IPS-18a (cell line): Measurements from ENCODE around the gene HAPLN1.
"Not testable (repeated sequence)": the region's sequence is repeated elsewhere in the genome, so short reads cannot be mapped to it uniquely, and the experiment has no call there.

Experiments used
- H3K27ac ChIP-seq: one replicate; pipeline ENCODE4 v1.5.1; 2013; ENCODE audit warnings: low read length
- H3K27me3 ChIP-seq: one replicate; pipeline ENCODE4 v1.6.1; 2013; ENCODE audit warnings: mild to moderate bottlenecking, low read length; ENCODE audit not compliant: control insufficient read depth, insufficient read depth
- H3K36me3 ChIP-seq: one replicate; pipeline ENCODE4 v1.6.1; 2013; ENCODE audit warnings: low read depth, low read length; ENCODE audit not compliant: control insufficient read depth
- H3K4me1 ChIP-seq: one replicate; pipeline ENCODE4 v1.6.1; 2013; ENCODE audit warnings: low read depth, low read length; ENCODE audit not compliant: control insufficient read depth
- H3K4me3 ChIP-seq: one replicate; pipeline ENCODE4 v1.5.1; 2013; ENCODE audit warnings: low read length
- H3K9ac ChIP-seq: one replicate; pipeline ENCODE4 v1.6.1; 2013; ENCODE audit warnings: mild to moderate bottlenecking, low read length, moderate library complexity
- H3K9me3 ChIP-seq: one replicate; pipeline ENCODE4 v1.6.1; 2013; ENCODE audit warnings: low read depth, low read length; ENCODE audit not compliant: control insufficient read depth

HAPLN1 gene

DNA sequence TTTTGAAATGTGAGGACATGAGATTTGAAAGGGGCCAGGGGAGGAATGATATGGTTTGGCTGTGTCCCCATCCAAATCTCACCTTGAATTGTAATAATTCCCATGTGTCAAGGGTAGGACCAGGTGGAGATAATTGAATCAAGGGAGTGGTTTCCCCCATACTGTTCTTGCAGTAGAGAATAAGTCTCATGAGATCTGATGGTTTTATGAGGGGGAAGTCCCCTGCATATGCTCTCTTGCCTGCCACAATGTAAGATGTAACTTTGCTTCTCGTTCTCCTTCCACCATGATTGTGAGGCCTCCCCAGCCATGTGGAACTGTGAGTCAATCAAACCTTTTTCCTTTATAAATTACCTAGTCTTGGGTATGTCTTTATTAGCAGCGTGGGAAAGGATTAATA, 15.5 kb upstream of the HAPLN1 start:
- not testable (repeated sequence) for H3K27ac ChIP-seq, H3K27me3 ChIP-seq, H3K9me3 ChIP-seq, H3K36me3 ChIP-seq, H3K9ac ChIP-seq, H3K4me1 ChIP-seq, H3K4me3 ChIP-seq

DNA sequence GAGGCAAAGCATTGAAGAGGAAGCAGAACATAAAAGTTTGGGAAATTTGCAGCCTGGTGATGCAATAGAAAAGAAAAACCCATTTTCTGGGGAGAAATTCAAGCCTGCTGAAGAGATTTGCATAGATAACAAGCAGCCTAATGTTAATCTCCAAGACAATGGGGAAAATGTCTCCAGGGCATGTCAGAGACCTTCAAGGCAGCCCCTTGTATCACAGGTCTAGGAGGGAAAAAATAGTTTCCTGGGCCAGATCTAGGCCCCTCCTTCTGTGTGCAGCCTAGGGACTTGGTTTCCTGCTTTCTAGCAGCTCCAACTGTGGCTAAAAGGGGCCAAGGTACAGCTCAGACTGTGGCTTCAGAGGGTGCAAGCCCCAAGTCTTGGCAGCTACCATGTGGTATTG, 14.4 kb upstream of the HAPLN1 start:
- not testable (repeated sequence) for H3K4me1 ChIP-seq, H3K4me3 ChIP-seq, H3K9ac ChIP-seq, H3K36me3 ChIP-seq, H3K27ac ChIP-seq, H3K9me3 ChIP-seq, H3K27me3 ChIP-seq

DNA sequence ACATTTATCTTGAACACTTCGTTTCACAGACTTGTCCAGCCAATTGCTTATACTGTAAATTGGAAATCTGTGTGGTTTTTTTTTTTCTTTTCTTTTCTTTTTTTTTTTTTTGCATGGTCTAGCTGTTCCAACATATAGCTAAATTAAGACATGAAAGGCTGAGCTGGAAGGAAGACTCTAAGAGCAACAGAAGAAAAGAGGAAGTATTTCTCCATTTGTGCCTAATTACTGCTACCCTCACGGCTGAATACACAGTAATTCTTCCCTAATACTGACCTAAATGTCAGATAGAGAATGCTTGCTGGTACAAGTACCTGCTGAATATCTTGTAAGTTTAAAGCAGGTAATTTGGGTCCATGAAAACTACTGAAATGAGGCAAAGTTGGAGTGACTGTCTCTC, 11.0 kb upstream of the HAPLN1 start:
- Histone ChIP-seq H3K9me3 (no peaks in the 10 kb centered on the region), H3K4me1 (no peaks in the 10 kb centered on the region), H3K9ac (no peak overlapping the region), H3K27ac (no peak overlapping the region), H3K36me3 (no peaks in the 10 kb centered on the region), H3K27me3 (no peaks in the 10 kb centered on the region), H3K4me3 (no peak overlapping the region)

DNA sequence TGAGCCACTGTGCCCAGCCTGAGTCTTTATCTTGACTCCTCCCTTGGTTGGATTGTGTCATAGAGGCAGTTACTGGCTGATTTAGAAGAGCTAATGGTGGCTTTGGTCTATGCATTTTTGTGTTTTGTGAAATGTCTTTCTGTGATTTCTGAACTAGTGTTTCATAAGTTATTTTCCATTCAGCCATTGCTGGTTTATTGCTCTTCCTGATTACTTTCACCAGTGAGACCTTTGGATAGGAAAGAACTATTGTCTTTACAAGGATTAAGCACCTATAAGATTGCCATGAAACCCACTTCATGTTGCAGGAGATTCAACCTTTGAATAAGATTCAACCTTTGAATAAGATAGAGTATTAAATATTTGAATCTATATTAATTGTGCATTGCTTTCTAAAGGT, 8.7 kb upstream of the HAPLN1 start:
- H3K36me3 ChIP-seq: no peaks in the 10 kb centered on the region
- peaks cover 6% of the 10 kb centered on the region for H3K4me1 ChIP-seq
- no peaks in the 10 kb centered on the region for H3K27me3 ChIP-seq
- no peak overlapping the region for H3K4me3 ChIP-seq
- H3K9me3 ChIP-seq: no peaks in the 10 kb centered on the region
- H3K27ac ChIP-seq: no peak overlapping the region
- no peak overlapping the region for H3K9ac ChIP-seq

DNA sequence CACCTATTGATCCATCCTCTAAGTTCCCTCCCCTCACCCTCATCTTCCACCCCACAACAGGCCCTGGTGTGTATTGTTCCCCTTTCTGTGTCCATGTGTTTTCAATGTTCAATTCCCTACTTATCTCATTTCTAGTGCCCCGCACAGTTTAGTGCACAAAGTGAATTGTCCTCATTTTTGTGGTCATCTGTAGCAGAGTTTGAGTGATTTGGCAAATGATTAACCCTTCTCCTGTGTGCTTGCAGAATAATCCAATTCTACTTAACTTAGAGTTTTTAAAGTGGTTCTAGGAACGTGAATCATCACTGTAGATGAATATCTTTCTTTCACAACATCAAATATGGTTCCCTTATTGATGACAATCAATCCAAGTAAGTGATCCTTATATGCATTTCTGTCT, 6.3 kb upstream of the HAPLN1 start:
- H3K27ac ChIP-seq: no peak overlapping the region
- no peak overlapping the region for H3K4me3 ChIP-seq
- H3K9ac ChIP-seq: no peak overlapping the region
- no peaks in the 10 kb centered on the region for H3K36me3 ChIP-seq
- peaks cover 18% of the 10 kb centered on the region for H3K4me1 ChIP-seq
- H3K27me3 ChIP-seq: no peaks in the 10 kb centered on the region
- no peaks in the 10 kb centered on the region for H3K9me3 ChIP-seq

DNA sequence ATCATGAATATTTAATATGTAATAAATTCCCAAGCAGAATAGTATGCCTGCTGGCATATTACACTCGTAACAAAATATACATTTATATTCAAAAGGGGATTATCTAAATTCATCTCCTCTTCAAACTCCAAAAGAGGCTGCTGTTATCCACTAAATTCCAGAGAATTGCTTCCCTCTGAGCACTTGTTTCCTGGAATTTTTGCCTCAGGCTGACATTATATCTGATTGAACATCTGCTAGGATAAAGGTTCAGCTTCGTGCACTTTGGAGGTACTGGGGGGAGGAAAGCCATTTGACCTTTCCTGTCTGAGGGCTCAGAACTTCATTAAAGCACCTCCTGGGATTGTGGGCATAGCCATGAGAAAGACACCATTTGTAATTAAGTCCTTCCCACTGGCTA, 4.3 kb upstream of the HAPLN1 start:
- Histone ChIP-seq H3K9ac (no peak overlapping the region), H3K27me3 (peaks cover 4% of the 10 kb centered on the region), H3K4me3 (no peak overlapping the region), H3K9me3 (no peaks in the 10 kb centered on the region), H3K36me3 (no peaks in the 10 kb centered on the region), H3K27ac (no peak overlapping the region), H3K4me1 (peaks cover 22% of the 10 kb centered on the region)

DNA sequence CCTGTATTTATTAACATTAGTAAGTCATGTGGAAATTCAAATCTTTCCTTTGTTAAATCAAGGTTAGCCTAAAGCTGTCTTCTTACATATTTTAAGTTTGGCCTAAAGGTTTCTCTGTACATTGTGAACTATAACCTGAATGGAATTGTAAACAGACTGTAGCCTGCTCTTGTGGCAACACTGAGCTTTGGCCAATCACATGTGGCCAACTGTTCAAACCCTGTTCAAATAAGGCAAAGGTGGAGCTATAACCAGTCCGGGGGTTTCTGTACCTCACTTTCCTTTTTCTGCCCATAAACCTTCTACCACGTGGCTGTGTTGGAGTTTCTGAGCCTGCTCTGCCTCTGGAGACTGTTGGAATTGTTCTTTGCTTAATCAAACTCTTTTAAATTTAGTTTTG, 3.3 kb upstream of the HAPLN1 start:
- peaks cover 22% of the 10 kb centered on the region for H3K4me1 ChIP-seq
- no peaks in the 10 kb centered on the region for H3K36me3 ChIP-seq
- H3K9me3 ChIP-seq: no peaks in the 10 kb centered on the region
- no peak overlapping the region for H3K4me3 ChIP-seq
- peaks cover 4% of the 10 kb centered on the region for H3K27me3 ChIP-seq
- H3K27ac ChIP-seq: no peak overlapping the region
- no peak overlapping the region for H3K9ac ChIP-seq

DNA sequence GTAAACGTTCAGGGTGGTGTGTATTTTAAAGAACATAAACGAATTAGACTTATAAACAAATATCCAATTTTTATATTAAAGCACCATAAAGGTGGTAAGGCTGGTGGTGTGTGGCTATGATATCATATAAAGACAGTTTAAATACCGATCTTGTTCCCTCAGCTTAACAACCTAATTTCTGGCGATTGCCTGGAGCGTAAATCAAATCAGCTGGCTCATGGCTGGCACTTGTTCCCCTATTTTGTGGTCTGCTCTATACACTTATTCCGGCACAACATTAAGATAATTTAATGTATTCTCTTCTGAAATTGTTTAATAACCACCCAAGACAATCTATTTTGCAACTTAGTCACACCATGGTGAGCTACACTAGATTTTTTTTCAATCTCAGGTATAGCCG, 2.4 kb upstream of the HAPLN1 start:
- H3K27me3 ChIP-seq: peaks cover 4% of the 10 kb centered on the region
- no peaks in the 10 kb centered on the region for H3K9me3 ChIP-seq
- H3K4me3 ChIP-seq: peak overlapping the region; percentile 68
- no peak overlapping the region for H3K27ac ChIP-seq
- peaks cover 22% of the 10 kb centered on the region for H3K4me1 ChIP-seq
- H3K36me3 ChIP-seq: no peaks in the 10 kb centered on the region
- H3K9ac ChIP-seq: peak overlapping the region; percentile 70

DNA sequence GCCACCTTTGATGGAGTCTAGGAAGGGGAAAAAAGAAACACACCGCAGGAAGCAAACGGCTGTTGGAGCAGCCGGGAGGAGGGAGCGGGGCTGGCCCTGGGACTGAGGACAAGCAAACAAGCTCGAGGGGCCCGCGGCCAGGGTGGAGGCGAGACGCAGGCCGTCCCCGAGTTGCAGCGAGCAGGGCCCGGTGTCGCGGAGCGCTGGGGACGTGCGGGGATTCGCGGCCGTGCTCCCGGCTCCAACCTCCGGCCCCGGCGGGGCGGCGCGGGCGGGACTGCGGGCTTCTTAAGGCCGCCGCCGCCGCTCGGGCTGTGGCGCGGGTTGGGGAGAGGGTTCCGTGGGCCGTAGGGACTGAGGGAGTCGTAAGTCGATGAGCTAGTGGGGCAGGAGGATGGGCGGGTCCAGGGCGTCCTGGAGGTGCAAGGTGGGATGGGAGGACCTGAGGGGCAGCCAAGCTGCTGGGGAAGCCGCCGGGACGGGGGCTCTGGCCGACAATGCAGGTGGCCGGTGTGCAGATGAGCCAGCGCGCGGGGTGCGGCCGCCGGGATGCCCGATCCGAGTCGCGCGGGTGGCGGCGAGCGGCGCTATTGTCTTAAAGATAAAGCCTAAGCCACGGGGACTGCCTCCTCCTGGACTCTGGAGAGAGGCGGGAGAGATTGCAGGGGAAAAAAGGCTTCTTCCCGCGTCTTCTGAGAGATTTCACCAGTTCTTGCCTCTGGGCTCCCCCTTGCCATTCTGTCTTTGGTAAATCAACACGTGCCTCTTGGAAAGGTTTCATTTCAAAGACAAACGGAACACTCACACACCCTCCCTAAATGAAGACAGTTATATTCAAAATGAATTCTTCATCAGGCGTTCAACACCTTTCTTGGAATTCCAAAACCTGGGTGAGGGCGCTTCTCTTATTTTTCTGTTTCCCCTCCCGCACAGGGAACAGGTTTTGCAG, 1.6 kb upstream of the HAPLN1 start:
- Histone ChIP-seq H3K4me3 (peak overlapping the region; percentile 68), H3K4me1 (peaks cover 22% of the 10 kb centered on the region), H3K27ac (no peak overlapping the region), H3K27me3 (peaks cover 4% of the 10 kb centered on the region), H3K9ac (peak overlapping the region; percentile 70), H3K36me3 (no peaks in the 10 kb centered on the region), H3K9me3 (no peaks in the 10 kb centered on the region)

DNA sequence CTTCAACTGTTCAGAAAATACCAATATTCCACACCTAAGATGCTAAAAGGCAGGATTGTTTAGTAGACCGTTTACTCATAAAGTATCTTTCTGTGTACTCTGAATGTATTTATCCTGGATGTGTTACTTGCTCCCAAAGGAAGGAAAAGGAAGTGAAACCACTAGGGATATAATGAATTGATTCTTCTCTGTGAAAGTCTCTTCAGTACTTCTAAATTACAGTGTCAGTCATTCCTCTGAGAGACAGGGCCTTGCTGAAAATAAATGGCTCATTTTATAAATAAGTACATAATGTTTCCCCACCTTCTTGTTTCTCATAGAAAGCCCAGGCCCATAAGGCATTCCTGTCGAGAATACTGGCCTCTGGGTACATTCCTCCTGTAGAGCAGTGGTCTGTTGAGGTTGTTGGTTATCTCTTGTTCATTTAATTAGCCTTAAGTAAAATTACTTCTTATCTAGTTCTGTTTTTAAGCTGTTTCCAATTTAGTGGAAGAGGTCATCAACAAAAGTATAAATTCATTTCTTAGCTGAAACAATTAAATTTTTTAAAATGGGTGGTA, 1.6 kb downstream of the HAPLN1 start:
- H3K36me3 ChIP-seq: no peaks in the 10 kb centered on the region
- H3K4me1 ChIP-seq: peaks cover 24% of the 10 kb centered on the region
- H3K9me3 ChIP-seq: no peaks in the 10 kb centered on the region
- H3K27me3 ChIP-seq: peaks cover 4% of the 10 kb centered on the region
- H3K27ac ChIP-seq: no peak overlapping the region
- no peak overlapping the region for H3K9ac ChIP-seq
- no peak overlapping the region for H3K4me3 ChIP-seq

DNA sequence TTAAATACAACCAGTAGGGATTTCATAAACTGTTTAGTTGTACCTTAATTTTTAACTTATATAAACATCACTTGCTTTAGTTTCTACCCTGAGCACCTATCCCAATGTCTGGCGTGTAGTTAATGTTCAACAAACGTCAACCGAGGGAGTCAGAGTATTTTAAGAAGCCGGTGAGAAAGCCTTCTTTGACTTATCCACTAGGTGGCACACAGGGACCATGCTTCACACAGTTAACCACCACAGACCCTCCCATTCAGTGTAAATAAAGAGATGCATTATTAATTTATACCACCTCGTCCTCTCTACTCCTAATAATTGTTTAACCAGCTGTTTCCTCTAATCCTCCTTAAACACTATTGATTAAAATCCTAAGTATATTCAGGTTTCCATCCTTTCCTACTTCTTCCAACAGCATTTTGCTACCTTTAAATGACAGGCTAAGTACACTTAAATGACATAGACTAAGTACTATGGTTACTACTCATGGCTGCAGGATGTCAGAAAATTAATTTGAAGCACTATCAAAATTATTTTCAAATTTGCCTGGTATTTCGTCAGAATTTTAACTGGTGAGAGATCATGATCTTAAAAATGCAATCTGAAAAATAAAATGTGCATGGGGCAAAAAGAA, 2.3 kb downstream of the HAPLN1 start:
- Histone ChIP-seq H3K27me3 (peaks cover 4% of the 10 kb centered on the region), H3K9me3 (no peaks in the 10 kb centered on the region), H3K9ac (no peak overlapping the region), H3K36me3 (no peaks in the 10 kb centered on the region), H3K4me3 (no peak overlapping the region), H3K27ac (no peak overlapping the region), H3K4me1 (peaks cover 22% of the 10 kb centered on the region)
